Activated effector memory CD4-positive, alpha-beta T cell treated with anti-CD3 and anti-CD28 coated beads, Interleukin-2, amount 50 U/mL, for 16 hours (primary cell): ENCODE measurements around the gene AGBL3.

Experiments
- DNase-seq: peaks from one replicate; pipeline ENCODE4 v3.0.0-alpha.2; 2020

Gene AGBL3

GRCh38 chr7:134986363-134987251, at the start of gene AGBL3:
Gene AGBL3 (plus strand): TSS chr7:134986508. CDS start chr7:134987934, 1,426 bp downstream.
- peak; percentile 94 for DNase-seq

- DNase-seq: no peak
Observed at GRCh38 chr7:134936893-134937510, 49.3 kb upstream of the AGBL3 start.

- DNase-seq: no peak
Observed at GRCh38 chr7:134938141-134938540, 48.2 kb upstream of the AGBL3 start.

GRCh38 chr7:134939136-134939535, 47.2 kb upstream of the AGBL3 start:
- no peak for DNase-seq

GRCh38 chr7:134940729-134941128, 45.6 kb upstream of the AGBL3 start:
- no peak for DNase-seq

GRCh38 chr7:134941185-134941900, 45.0 kb upstream of the AGBL3 start:
- no peak for DNase-seq

GRCh38 chr7:134941952-134942351, 44.4 kb upstream of the AGBL3 start:
- DNase-seq: no peak

- no peak for DNase-seq
Observed at GRCh38 chr7:134942690-134943466, 43.4 kb upstream of the AGBL3 start.

GRCh38 chr7:134943785-134944400, 42.4 kb upstream of the AGBL3 start:
- DNase-seq: no peak

- DNase-seq: no peak
Observed at GRCh38 chr7:134945691-134946090, 40.6 kb upstream of the AGBL3 start.

- DNase-seq: no peak
Observed at GRCh38 chr7:134946260-134946659, 40.0 kb upstream of the AGBL3 start.

GRCh38 chr7:134947329-134947728, 39.0 kb upstream of the AGBL3 start:
- DNase-seq: no peak

- DNase-seq: no peak
Observed at GRCh38 chr7:134947831-134948230, 38.5 kb upstream of the AGBL3 start.

- DNase-seq: no peak
Observed at GRCh38 chr7:134948246-134948645, 38.1 kb upstream of the AGBL3 start.

GRCh38 chr7:134948736-134949135, 37.6 kb upstream of the AGBL3 start:
- no peak for DNase-seq

GRCh38 chr7:134949171-134949570, 37.1 kb upstream of the AGBL3 start:
- DNase-seq: no peak

GRCh38 chr7:134954197-134955082, 31.9 kb upstream of the AGBL3 start:
- DNase-seq: no peak

GRCh38 chr7:134957005-134957404, 29.3 kb upstream of the AGBL3 start:
- DNase-seq: no peak

- DNase-seq: no peak
Observed at GRCh38 chr7:134959810-134960209, 26.5 kb upstream of the AGBL3 start.

GRCh38 chr7:134962270-134962780, 24.0 kb upstream of the AGBL3 start:
- DNase-seq: no peak

- no peak for DNase-seq
Observed at GRCh38 chr7:134963036-134963435, 23.3 kb upstream of the AGBL3 start.
